Astrocyte (in vitro differentiated cells and primary cell): ENCODE results near the gene TEDC1. TPM values are rescaled to one million over a fixed set of nuclear protein-coding genes. Genes with fewer than 3 reads are reported as not detected.

ENCODE experiments used
- DNase-seq: peaks from one replicate; pipeline ENCODE4 v3.0.0-alpha.2; 2010; ENCODE audit warnings: low read depth
- FAIRE-seq: peaks from 2 replicates; lab custom pipeline; 2011; peaks lifted over from hg19 to GRCh38; lab: Jason Lieb, UNC
- H2AFZ ChIP-seq: 2 replicates; pipeline ENCODE4 v1.6.0; 2012; ENCODE audit warnings: low read depth, low read length, inconsistent platforms
- H3K27ac ChIP-seq: 2 replicates; pipeline ENCODE4 v1.5.1; 2011; ENCODE audit warnings: low read depth, low read length, inconsistent platforms
- H3K27me3 ChIP-seq: 2 replicates; pipeline ENCODE4 v1.6.0; 2011; ENCODE audit warnings: low read length, inconsistent platforms; ENCODE audit not compliant: insufficient read depth
- H3K36me3 ChIP-seq: 2 replicates; pipeline ENCODE4 v1.5.1; 2011; ENCODE audit warnings: low read length, inconsistent platforms; ENCODE audit not compliant: insufficient read depth
- H3K4me1 ChIP-seq: 2 replicates; pipeline ENCODE4 v1.5.1; 2011; ENCODE audit warnings: low read length, inconsistent platforms; ENCODE audit not compliant: insufficient read depth
- H3K4me2 ChIP-seq: 2 replicates; pipeline ENCODE4 v1.6.0; 2012; ENCODE audit warnings: low read length, inconsistent platforms
- H3K4me3 ChIP-seq: 2 replicates; pipeline ENCODE4 v1.5.1; 2011; ENCODE audit warnings: low read depth, mild to moderate bottlenecking, low read length, inconsistent platforms; ENCODE audit not compliant: insufficient read depth
- H3K79me2 ChIP-seq: 2 replicates; pipeline ENCODE4 v1.6.0; 2012; ENCODE audit warnings: mild to moderate bottlenecking, low read length, inconsistent platforms; ENCODE audit not compliant: insufficient read depth
- H3K9ac ChIP-seq: 2 replicates; pipeline ENCODE4 v1.6.0; 2012; ENCODE audit warnings: mild to moderate bottlenecking, low read length, inconsistent platforms
- H3K9me3 ChIP-seq: 2 replicates; pipeline ENCODE4 v1.5.1; 2012; ENCODE audit warnings: low read depth, mild to moderate bottlenecking, low read length, inconsistent platforms; ENCODE audit not compliant: insufficient read depth
- H4K20me1 ChIP-seq: 2 replicates; pipeline ENCODE4 v1.6.0; 2012; ENCODE audit warnings: low read length, inconsistent platforms; ENCODE audit not compliant: insufficient read depth
- H3K27ac Mint-ChIP-seq: one replicate; pipeline ENCODE4 v1.8.0; 2021; ENCODE audit warnings: mild to moderate bottlenecking, mixed read lengths; ENCODE audit not compliant: unreplicated experiment
- H3K27me3 Mint-ChIP-seq: one replicate; pipeline ENCODE4 v1.8.0; 2021; ENCODE audit warnings: low read depth, mixed read lengths; ENCODE audit not compliant: unreplicated experiment
- H3K36me3 Mint-ChIP-seq: one replicate; pipeline ENCODE4 v1.8.0; 2021; ENCODE audit warnings: low read depth, mixed read lengths; ENCODE audit not compliant: unreplicated experiment
- H3K4me1 Mint-ChIP-seq: one replicate; pipeline ENCODE4 v1.8.0; 2021; ENCODE audit warnings: low read depth, mixed read lengths; ENCODE audit not compliant: unreplicated experiment
- H3K4me3 Mint-ChIP-seq: one replicate; pipeline ENCODE4 v1.8.0; 2021; ENCODE audit warnings: mild to moderate bottlenecking, moderate library complexity, mixed read lengths; ENCODE audit not compliant: unreplicated experiment
- H3K9me3 Mint-ChIP-seq: one replicate; pipeline ENCODE4 v1.8.0; 2021; ENCODE audit warnings: mild to moderate bottlenecking, mixed read lengths; ENCODE audit not compliant: unreplicated experiment
- CTCF ChIP-seq: IDR thresholded peaks from 2 replicates; pipeline ENCODE4 v1.5.1; 2011; ENCODE audit warnings: low read depth, mild to moderate bottlenecking, inconsistent platforms, low read length, moderate library complexity; ENCODE audit not compliant: insufficient read depth
- EZH2 ChIP-seq: IDR thresholded peaks from 2 replicates; pipeline ENCODE4 v1.6.1; 2012; ENCODE audit warnings: mild to moderate bottlenecking, low read length, inconsistent platforms; ENCODE audit not compliant: insufficient read depth
- total RNA-seq: library from RNA; stranded (reverse); gene quantifications from 2 replicates; pipeline ENCODE4 v1.2.1, GENCODE V29; 2021

TEDC1 gene
- total RNA-seq, 1 donor from 2014 or later = 5.5 TPM

GRCh38 chr14:105477660-105478397 lies 13.2 kb upstream of the TEDC1 start:
- H3K27ac ChIP-seq = no peak overlapping the region
- Mint-ChIP-seq H3K27me3 (peaks cover 5% of the 10 kb centered on the region), H3K36me3 (peaks cover 3% of the 10 kb centered on the region), H3K9me3 (no peaks in the 10 kb centered on the region), H3K27ac (no peak overlapping the region), H3K4me1 (peaks cover 11% of the 10 kb centered on the region), H3K4me3 (no peak overlapping the region)
- no peak overlapping the region for H3K4me3 ChIP-seq
- peaks cover 25% of the 10 kb centered on the region for H3K79me2 ChIP-seq
- no peaks in the 10 kb centered on the region for H3K9me3 ChIP-seq
- H2AFZ ChIP-seq = no peak overlapping the region
- no peak overlapping the region for H3K9ac ChIP-seq
- H3K4me2 ChIP-seq = peak overlapping the region; percentile 97
- H3K27me3 ChIP-seq = no peaks in the 10 kb centered on the region
- H3K4me1 ChIP-seq = peaks cover 49% of the 10 kb centered on the region
- no peaks in the 10 kb centered on the region for H3K36me3 ChIP-seq
- DNase-seq (no peak), FAIRE-seq (no peak)
- H4K20me1 ChIP-seq = peaks cover 22% of the 10 kb centered on the region
- TF ChIP-seq EZH2 = no peak
- TF ChIP-seq CTCF = no peak

- Mint-ChIP-seq H3K4me1 (peaks cover 11% of the 10 kb centered on the region), H3K9me3 (no peaks in the 10 kb centered on the region), H3K4me3 (no peak overlapping the region), H3K36me3 (peaks cover 3% of the 10 kb centered on the region), H3K27ac (no peak overlapping the region), H3K27me3 (peaks cover 5% of the 10 kb centered on the region)
- no peaks in the 10 kb centered on the region for H3K36me3 ChIP-seq
- peaks cover 45% of the 10 kb centered on the region for H3K4me1 ChIP-seq
- DNase-seq (no peak), FAIRE-seq (no peak)
- no peak overlapping the region for H2AFZ ChIP-seq
- H4K20me1 ChIP-seq = peaks cover 18% of the 10 kb centered on the region
- H3K27ac ChIP-seq = no peak overlapping the region
- H3K9me3 ChIP-seq = no peaks in the 10 kb centered on the region
- no peak overlapping the region for H3K9ac ChIP-seq
- no peak overlapping the region for H3K4me3 ChIP-seq
- no peak for TF ChIP-seq CTCF
- no peak for TF ChIP-seq EZH2
- H3K27me3 ChIP-seq = no peaks in the 10 kb centered on the region
- H3K4me2 ChIP-seq = no peak overlapping the region
- H3K79me2 ChIP-seq = peaks cover 25% of the 10 kb centered on the region
Observed at GRCh38 chr14:105478398-105479251, 12.4 kb upstream of the TEDC1 start.
